H9 (cell line): ENCODE data around the gene ESRRB. TPM values are rescaled to one million over a fixed set of nuclear protein-coding genes. Genes with fewer than 3 reads are reported as not detected.
A peak's percentile ranks its signal among the peaks of the same experiment; 100 is the strongest.

Source experiments
- DNase-seq: peaks from one replicate; pipeline ENCODE4 v3.0.0-alpha.2; 2017
- H2AFZ ChIP-seq: one replicate; pipeline ENCODE4 v1.6.1; 2013; ENCODE audit warnings: mild to moderate bottlenecking, low read length, control low read depth, moderate library complexity
- H2AK5ac ChIP-seq: 2 replicates; pipeline ENCODE4 v1.6.1; 2013; ENCODE audit warnings: low read length, control low read depth, mixed read lengths; ENCODE audit not compliant: insufficient read length
- H2BK120ac ChIP-seq: one replicate; pipeline ENCODE4 v1.6.1; 2013; ENCODE audit warnings: low read depth, mild to moderate bottlenecking, low read length, control low read depth, inconsistent platforms; ENCODE audit not compliant: poor library complexity, severe bottlenecking
- H2BK12ac ChIP-seq: 2 replicates; pipeline ENCODE4 v1.6.1; 2013; ENCODE audit warnings: low read length, control low read depth, mixed read lengths, low read depth; ENCODE audit not compliant: insufficient read length
- H2BK15ac ChIP-seq: 2 replicates; pipeline ENCODE4 v1.6.1; 2013; ENCODE audit warnings: low read depth, low read length, control low read depth
- H2BK20ac ChIP-seq: one replicate; pipeline ENCODE4 v1.6.1; 2013; ENCODE audit warnings: low read depth, mild to moderate bottlenecking, low read length, control low read depth, inconsistent platforms; ENCODE audit not compliant: poor library complexity, severe bottlenecking
- H2BK5ac ChIP-seq: 2 replicates; pipeline ENCODE4 v1.6.1; 2013; ENCODE audit warnings: low read length, control low read depth, mixed read lengths; ENCODE audit not compliant: insufficient read length
- H3K14ac ChIP-seq: 2 replicates; pipeline ENCODE4 v1.6.1; 2013; ENCODE audit warnings: low read length, control low read depth; ENCODE audit not compliant: insufficient read depth
- H3K18ac ChIP-seq: 2 replicates; pipeline ENCODE4 v1.6.1; 2013; ENCODE audit warnings: low read depth, mild to moderate bottlenecking, mixed read lengths, low read length, control low read depth; ENCODE audit not compliant: insufficient read length
- H3K23ac ChIP-seq: 2 replicates; pipeline ENCODE4 v1.6.1; 2013; ENCODE audit warnings: low read length, control low read depth, mixed read lengths, low read depth; ENCODE audit not compliant: insufficient read length
- H3K23me2 ChIP-seq: 2 replicates; pipeline ENCODE4 v1.6.1; 2013; ENCODE audit warnings: low read depth, mild to moderate bottlenecking, mixed read lengths, low read length, control low read depth; ENCODE audit not compliant: insufficient read length, poor library complexity, severe bottlenecking
- H3K27ac ChIP-seq: 2 replicates; pipeline ENCODE4 v1.5.1; 2013; ENCODE audit warnings: low read length, control low read depth, mixed read lengths, low read depth; ENCODE audit not compliant: insufficient read length
- H3K27me3 ChIP-seq: 2 replicates; pipeline ENCODE4 v1.6.1; 2013; ENCODE audit warnings: low read length, control low read depth, inconsistent platforms; ENCODE audit not compliant: insufficient read depth
- H3K4ac ChIP-seq: 2 replicates; pipeline ENCODE4 v1.6.1; 2013; ENCODE audit warnings: low read depth, mild to moderate bottlenecking, control low read depth, inconsistent platforms, low read length, moderate library complexity
- H3K4me1 ChIP-seq: 2 replicates; pipeline ENCODE4 v1.6.1; 2013; ENCODE audit warnings: low read length, control low read depth, inconsistent platforms; ENCODE audit not compliant: insufficient read depth
- H3K4me2 ChIP-seq: 2 replicates; pipeline ENCODE4 v1.6.1; 2013; ENCODE audit warnings: low read length, control low read depth, mixed read lengths; ENCODE audit not compliant: insufficient read length, insufficient read depth
- H3K56ac ChIP-seq: 2 replicates; pipeline ENCODE4 v1.6.1; 2013; ENCODE audit warnings: low read depth, mild to moderate bottlenecking, mixed read lengths, low read length, control low read depth; ENCODE audit not compliant: insufficient read length
- H3K79me1 ChIP-seq: 2 replicates; pipeline ENCODE4 v1.6.1; 2013; ENCODE audit warnings: low read depth, mild to moderate bottlenecking, moderate library complexity, low read length, control low read depth, inconsistent platforms; ENCODE audit not compliant: insufficient read depth, poor library complexity, severe bottlenecking
- H3K79me2 ChIP-seq: 2 replicates; pipeline ENCODE4 v1.6.1; 2013; ENCODE audit warnings: low read length, control low read depth, inconsistent platforms; ENCODE audit not compliant: insufficient read depth
- H3K9ac ChIP-seq: 2 replicates; pipeline ENCODE4 v1.6.1; 2013; ENCODE audit warnings: low read length, control low read depth, mixed read lengths; ENCODE audit not compliant: insufficient read length; ENCODE audit errors: extremely low read depth
- H3K9me3 ChIP-seq: one replicate; pipeline ENCODE4 v1.6.1; 2013; ENCODE audit warnings: low read depth, low read length, inconsistent platforms; ENCODE audit not compliant: control insufficient read depth
- H3T11ph ChIP-seq: one replicate; pipeline ENCODE4 v1.6.1; 2013; ENCODE audit warnings: mild to moderate bottlenecking, low read length, control low read depth, inconsistent platforms
- H4K20me1 ChIP-seq: one replicate; pipeline ENCODE4 v1.6.1; 2013; ENCODE audit not compliant: control insufficient read depth, insufficient read length, insufficient read depth
- H4K5ac ChIP-seq: 2 replicates; pipeline ENCODE4 v1.6.1; 2013; ENCODE audit warnings: low read depth, mild to moderate bottlenecking, mixed read lengths, low read length, control low read depth; ENCODE audit not compliant: insufficient read length
- H4K8ac ChIP-seq: replicated peaks from 2 replicates; pipeline ENCODE4 v1.6.1; 2013; ENCODE audit warnings: low read length, control low read depth, mixed read lengths, low read depth; ENCODE audit not compliant: insufficient read length
- H4K91ac ChIP-seq: 2 replicates; pipeline ENCODE4 v1.6.1; 2013; ENCODE audit warnings: low read depth, mild to moderate bottlenecking, moderate library complexity, mixed read lengths, low read length, control low read depth; ENCODE audit not compliant: insufficient read length
- H3K27ac Mint-ChIP-seq, 3 experiments: 2 replicates in 2 of 3; 3 replicates in 1 of 3; pipeline ENCODE4 v1.8.0; 2020 to 2021; ENCODE audit warnings: mixed read lengths in 3 of 3, mild to moderate bottlenecking in 1 of 3, moderate library complexity in 1 of 3
- H3K27me3 Mint-ChIP-seq: 2 replicates; pipeline ENCODE4 v1.8.0; 2021; ENCODE audit warnings: low read depth, mild to moderate bottlenecking, moderate library complexity, mixed read lengths
- H3K36me3 Mint-ChIP-seq, 3 experiments: 2 replicates in 2 of 3; 3 replicates in 1 of 3; pipeline ENCODE4 v1.8.0; 2020 to 2021; ENCODE audit warnings: low read depth in 3 of 3, mixed read lengths in 3 of 3; ENCODE audit not compliant: insufficient read depth in 1 of 3
- H3K4me1 Mint-ChIP-seq, 2 experiments: 2 replicates each; pipeline ENCODE4 v1.8.0; 2020; ENCODE audit warnings: mixed read lengths in 2 of 2
- H3K4me3 Mint-ChIP-seq, 2 experiments: 2 replicates in 1 of 2; 3 replicates in 1 of 2; pipeline ENCODE4 v1.8.0; 2020 to 2021; ENCODE audit warnings: mild to moderate bottlenecking in 2 of 2, mixed read lengths in 2 of 2, moderate library complexity in 1 of 2
- H3K9me3 Mint-ChIP-seq, 2 experiments: 2 replicates in 1 of 2; 3 replicates in 1 of 2; pipeline ENCODE4 v1.8.0; 2020; ENCODE audit warnings: mild to moderate bottlenecking in 2 of 2, mixed read lengths in 2 of 2, moderate library complexity in 1 of 2
- CTCF ChIP-seq: fragments of 200-600 bp; sonication (generic); conservative IDR thresholded peaks from 3 replicates; pipeline ENCODE4 v1.8.0; 2021; ENCODE audit warnings: antibody characterized with exemption, mild to moderate bottlenecking
- WGBS: extraction: QIAGEN DNeasy Blood & Tissue Kit; methylation state at CpG from one replicate; pipeline ENCODE4 v1.1.7; 2013; ENCODE audit warnings: missing lambda C conversion rate, low lambda C conversion rate, mixed read lengths; ENCODE audit not compliant: insufficient read length; ENCODE audit errors: extremely low coverage; 5-methylcytosine and 5-hydroxymethylcytosine counted together
- total RNA-seq: library from RNA; stranded (reverse); gene quantifications from 2 replicates; pipeline ENCODE4 v1.2.1, GENCODE V29; 2021

Gene ESRRB
- total RNA-seq, 1 experiment from 2014 or later = 0.11 TPM

- Histone ChIP-seq H3K9me3 (no peaks in the 10 kb centered on the region), H2BK15ac (no peak overlapping the region), H3K4me1 (peaks cover 4% of the 10 kb centered on the region; the same call in 1 of the 2 replicates), H4K5ac (no peak overlapping the region), H4K20me1 (no peaks in the 10 kb centered on the region), H3K23me2 (no peaks in the 10 kb centered on the region), H2BK120ac (no peak overlapping the region), H3K4me2 (no peak overlapping the region), H3K14ac (no peak overlapping the region; the same call in 1 of the 2 replicates), H2AFZ (peak overlapping the region; percentile 72), H2BK20ac (no peak overlapping the region), H3K79me1 (no peaks in the 10 kb centered on the region), H3K18ac (no peak overlapping the region), H4K91ac (no peak overlapping the region), H2BK12ac (no peak overlapping the region), H3T11ph (no peak overlapping the region), H3K27ac (no peak overlapping the region), H3K4ac (no peak overlapping the region), H3K9ac (no peak overlapping the region), H3K23ac (no peak overlapping the region), H2AK5ac (no peak overlapping the region), H3K56ac (no peak overlapping the region), H3K27me3 (no peaks in the 10 kb centered on the region), H2BK5ac (no peak overlapping the region), H3K79me2 (no peaks in the 10 kb centered on the region), H4K8ac (no peak overlapping the region)
- Mint-ChIP-seq H3K27ac (no peak overlapping the region), H3K27me3 (no peaks in the 10 kb centered on the region), H3K4me3 (no peak overlapping the region), H3K4me1 (peaks cover 21 to 30% of the 10 kb centered on the region in 2 experiments), H3K36me3 (no peaks in the 10 kb centered on the region), H3K9me3 (no peaks in the 10 kb centered on the region)
- WGBS = no CpG with 5 or more reads among the region's 10 CpGs
- TF ChIP-seq CTCF = no peak
- no peak for DNase-seq
These were observed 165.8 kb downstream of the ESRRB start for GRCh38 chr14:76541594-76542219.
